ENCODE results near the gene HHAT.

DNA sequence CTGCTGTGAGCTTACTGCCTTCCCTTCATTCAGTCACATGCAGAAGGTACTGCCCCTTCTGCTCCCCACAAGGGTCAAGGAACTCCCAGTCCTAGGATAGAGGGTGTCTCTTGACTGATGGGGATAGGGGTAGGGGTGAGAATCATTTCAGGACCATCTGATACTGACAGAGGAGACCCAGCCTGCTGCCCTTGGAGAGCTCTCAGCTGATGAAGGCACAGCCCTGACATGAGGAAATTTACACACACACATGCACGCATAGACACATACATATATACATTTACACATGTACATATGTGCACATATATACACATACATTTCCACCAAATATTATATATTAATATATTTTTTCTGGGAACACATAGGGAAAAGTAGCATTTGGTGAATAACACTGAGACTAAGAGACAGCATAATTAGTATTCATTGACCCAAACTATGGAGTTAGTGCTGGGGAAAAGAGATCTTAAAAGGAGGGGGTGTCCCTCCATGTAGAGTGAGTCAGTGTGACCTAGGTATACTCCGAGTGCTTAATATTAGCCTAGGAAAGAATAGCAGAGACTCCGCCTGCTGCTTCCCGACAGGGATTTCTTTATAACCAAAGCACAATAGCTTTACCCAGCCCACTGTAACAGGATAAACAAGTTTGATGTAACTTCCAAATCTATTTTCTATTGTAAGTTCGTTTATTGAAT, 27.6 kb upstream of the HHAT start:
- TF ChIP-seq, protein P1, sequence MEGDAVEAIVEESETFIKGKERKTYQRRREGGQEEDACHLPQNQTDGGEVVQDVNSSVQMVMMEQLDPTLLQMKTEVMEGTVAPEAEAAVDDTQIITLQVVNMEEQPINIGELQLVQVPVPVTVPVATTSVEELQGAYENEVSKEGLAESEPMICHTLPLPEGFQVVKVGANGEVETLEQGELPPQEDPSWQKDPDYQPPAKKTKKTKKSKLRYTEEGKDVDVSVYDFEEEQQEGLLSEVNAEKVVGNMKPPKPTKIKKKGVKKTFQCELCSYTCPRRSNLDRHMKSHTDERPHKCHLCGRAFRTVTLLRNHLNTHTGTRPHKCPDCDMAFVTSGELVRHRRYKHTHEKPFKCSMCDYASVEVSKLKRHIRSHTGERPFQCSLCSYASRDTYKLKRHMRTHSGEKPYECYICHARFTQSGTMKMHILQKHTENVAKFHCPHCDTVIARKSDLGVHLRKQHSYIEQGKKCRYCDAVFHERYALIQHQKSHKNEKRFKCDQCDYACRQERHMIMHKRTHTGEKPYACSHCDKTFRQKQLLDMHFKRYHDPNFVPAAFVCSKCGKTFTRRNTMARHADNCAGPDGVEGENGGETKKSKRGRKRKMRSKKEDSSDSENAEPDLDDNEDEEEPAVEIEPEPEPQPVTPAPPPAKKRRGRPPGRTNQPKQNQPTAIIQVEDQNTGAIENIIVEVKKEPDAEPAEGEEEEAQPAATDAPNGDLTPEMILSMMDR (IDR thresholded peaks at IDR 0.05): no peak
- no peak for TF ChIP-seq POLR2A (IDR thresholded peaks at IDR 0.05)

Data from testis (tissue), 2 donors.